Neural progenitor cell (in vitro differentiated cells): ENCODE measurements around the gene BBS12.
"Not testable (repeated sequence)": the region's sequence is repeated elsewhere in the genome, so short reads cannot be mapped to it uniquely, and the experiment has no call there.

Experiments
- EZH2 ChIP-seq: fragments of 200-600 bp; sonication (generic); IDR thresholded peaks from 2 replicates; pipeline ENCODE4 v1.6.1; 2017; ENCODE audit warnings: antibody characterized with exemption, mild to moderate bottlenecking, moderate library complexity
- EZH2phosphoT487 ChIP-seq: fragments of 200-600 bp; sonication (generic); IDR thresholded peaks from 2 replicates; pipeline ENCODE4 v1.6.1; 2017; ENCODE audit warnings: antibody characterized with exemption
- TF ChIP-seq, protein P1 (sequence below): fragments of 200-600 bp; sonication (generic); IDR thresholded peaks from 2 replicates; pipeline ENCODE4 v1.5.1; 2017; ENCODE audit warnings: antibody characterized with exemption, mild to moderate bottlenecking

DNA sequence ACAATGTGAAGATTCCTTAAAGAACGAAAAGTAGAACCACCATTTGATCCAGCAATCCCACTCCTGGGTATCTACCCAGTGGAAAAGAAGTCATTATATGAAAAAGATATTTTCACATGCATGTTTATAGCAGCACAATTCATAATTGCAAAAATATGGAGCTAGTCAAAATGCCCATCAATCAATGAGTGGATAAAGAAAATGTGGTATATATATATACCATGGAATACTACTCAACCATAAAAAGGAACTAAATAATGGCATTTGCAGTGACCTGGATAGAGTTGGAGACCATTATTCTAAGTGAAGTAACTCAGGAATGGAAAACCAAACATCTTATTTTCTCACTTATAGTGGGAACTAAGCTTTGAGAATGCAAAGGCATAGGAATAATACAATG is 54.4 kb downstream of the BBS12 start:
- TF ChIP-seq, protein P1, sequence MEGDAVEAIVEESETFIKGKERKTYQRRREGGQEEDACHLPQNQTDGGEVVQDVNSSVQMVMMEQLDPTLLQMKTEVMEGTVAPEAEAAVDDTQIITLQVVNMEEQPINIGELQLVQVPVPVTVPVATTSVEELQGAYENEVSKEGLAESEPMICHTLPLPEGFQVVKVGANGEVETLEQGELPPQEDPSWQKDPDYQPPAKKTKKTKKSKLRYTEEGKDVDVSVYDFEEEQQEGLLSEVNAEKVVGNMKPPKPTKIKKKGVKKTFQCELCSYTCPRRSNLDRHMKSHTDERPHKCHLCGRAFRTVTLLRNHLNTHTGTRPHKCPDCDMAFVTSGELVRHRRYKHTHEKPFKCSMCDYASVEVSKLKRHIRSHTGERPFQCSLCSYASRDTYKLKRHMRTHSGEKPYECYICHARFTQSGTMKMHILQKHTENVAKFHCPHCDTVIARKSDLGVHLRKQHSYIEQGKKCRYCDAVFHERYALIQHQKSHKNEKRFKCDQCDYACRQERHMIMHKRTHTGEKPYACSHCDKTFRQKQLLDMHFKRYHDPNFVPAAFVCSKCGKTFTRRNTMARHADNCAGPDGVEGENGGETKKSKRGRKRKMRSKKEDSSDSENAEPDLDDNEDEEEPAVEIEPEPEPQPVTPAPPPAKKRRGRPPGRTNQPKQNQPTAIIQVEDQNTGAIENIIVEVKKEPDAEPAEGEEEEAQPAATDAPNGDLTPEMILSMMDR, result not testable (repeated sequence)
- not testable (repeated sequence) for TF ChIP-seq EZH2phosphoT487, EZH2
